Activated naive CD4-positive, alpha-beta T cell treated with anti-CD3 and anti-CD28 coated beads for 36 hours (primary cell): ENCODE measurements around the gene CSRNP3. TPM values are rescaled to one million over a fixed set of nuclear protein-coding genes. Genes with fewer than 3 reads are reported as not detected.

Experiments used
- CTCF ChIA-PET: fragments of 350-600 bp; sonication (Branson Sonifier 250); formaldehyde crosslinking; loops from one replicate; lab custom pipeline; 2021; ENCODE audit warnings: antibody characterized with exemption; lab: Charles Lee
- DNase-seq: peaks from one replicate; pipeline ENCODE4 v3.0.0-alpha.2; 2020
- H3K27ac Mint-ChIP-seq: one replicate; pipeline ENCODE4 v1.8.0; 2021; ENCODE audit warnings: mild to moderate bottlenecking, mixed read lengths
- H3K27me3 Mint-ChIP-seq: one replicate; pipeline ENCODE4 v1.8.0; 2021; ENCODE audit warnings: low read depth, mixed read lengths
- H3K36me3 Mint-ChIP-seq: one replicate; pipeline ENCODE4 v1.8.0; 2021; ENCODE audit warnings: low read depth, mixed read lengths
- H3K4me1 Mint-ChIP-seq: one replicate; pipeline ENCODE4 v1.8.0; 2021; ENCODE audit warnings: low read depth, mixed read lengths
- H3K4me3 Mint-ChIP-seq: one replicate; pipeline ENCODE4 v1.8.0; 2021; ENCODE audit warnings: mild to moderate bottlenecking, moderate library complexity, mixed read lengths
- H3K9me3 Mint-ChIP-seq: one replicate; pipeline ENCODE4 v1.8.0; 2021; ENCODE audit warnings: mixed read lengths
- intact Hi-C: fragments of 100-400 bp; cut with micrococcal nuclease; formaldehyde crosslinking; loops from one replicate; pipeline ENCODE4 v1.15.1; 2023
- total RNA-seq, 2 experiments: library from RNA; stranded (reverse); gene quantifications; one replicate each; pipeline ENCODE4 v1.2.3, GENCODE V29; 2021

The CSRNP3 gene
- total RNA-seq, 2 experiments from 2014 or later, result not detected

- DNase-seq, result no peak
- Mint-ChIP-seq H3K27me3 (no peaks in the 10 kb centered on the region), H3K4me3 (no peak overlapping the region), H3K36me3 (no peaks in the 10 kb centered on the region), H3K9me3 (no peaks in the 10 kb centered on the region), H3K27ac (no peak overlapping the region), H3K4me1 (peaks cover 19% of the 10 kb centered on the region)
- CTCF ChIA-PET, result interaction anchor here (1.2 kb wide), 1 partner anchor 43 kb away, joined by 3 read pairs; no protein-coding TSS in a partner anchor
- intact Hi-C loops, result loop anchor here (5.0 kb wide), 2 partner anchors 349 to 429 kb away; partner anchors contain the start of gene GALNT3
These were observed 26.0 kb upstream of the CSRNP3 start for GRCh38 chr2:165443511-165443910.

DNA sequence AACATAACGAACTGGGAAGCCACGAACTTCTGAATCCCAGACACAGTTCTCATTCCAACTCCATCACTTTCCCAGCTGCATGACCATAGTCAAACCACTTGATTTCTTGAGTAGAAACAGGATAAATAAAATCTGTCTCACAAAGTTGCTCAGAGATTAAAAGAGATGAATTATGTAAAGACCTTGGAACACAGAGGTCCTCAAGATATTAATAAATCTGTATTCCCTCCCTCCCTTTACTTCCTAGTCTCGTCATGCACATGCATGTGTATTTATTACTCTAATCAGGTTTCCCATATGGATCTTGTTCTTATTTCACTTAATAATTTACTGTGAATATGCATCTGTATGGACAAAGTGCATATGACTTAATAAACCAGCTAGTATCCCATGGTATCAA is 21.1 kb upstream of the CSRNP3 start:
- Mint-ChIP-seq H3K4me3 (no peak overlapping the region), H3K4me1 (peaks cover 9% of the 10 kb centered on the region), H3K27ac (no peak overlapping the region), H3K36me3 (no peaks in the 10 kb centered on the region), H3K27me3 (peaks cover 5% of the 10 kb centered on the region), H3K9me3 (no peaks in the 10 kb centered on the region)
- no peak for DNase-seq
- intact Hi-C loops, result no loop called here
- CTCF ChIA-PET, result no interaction called here

- no peak overlapping the region for H3K27ac Mint-ChIP-seq
- no peak for DNase-seq
- no peaks in the 10 kb centered on the region for H3K36me3 Mint-ChIP-seq
- no peak overlapping the region for H3K4me3 Mint-ChIP-seq
- no peaks in the 10 kb centered on the region for H3K4me1 Mint-ChIP-seq
- intact Hi-C loops, result loop anchor here (1.0 kb wide), 1 partner anchor 424 kb away; no protein-coding TSS in a partner anchor
- no peaks in the 10 kb centered on the region for H3K9me3 Mint-ChIP-seq
- CTCF ChIA-PET, result interaction anchor here (0.9 kb wide), 1 partner anchor 10 kb away, joined by 5 read pairs; no protein-coding TSS in a partner anchor
- peaks cover 10% of the 10 kb centered on the region for H3K27me3 Mint-ChIP-seq
These were observed 19.3 kb upstream of the CSRNP3 start for GRCh38 chr2:165450156-165450555.

DNA sequence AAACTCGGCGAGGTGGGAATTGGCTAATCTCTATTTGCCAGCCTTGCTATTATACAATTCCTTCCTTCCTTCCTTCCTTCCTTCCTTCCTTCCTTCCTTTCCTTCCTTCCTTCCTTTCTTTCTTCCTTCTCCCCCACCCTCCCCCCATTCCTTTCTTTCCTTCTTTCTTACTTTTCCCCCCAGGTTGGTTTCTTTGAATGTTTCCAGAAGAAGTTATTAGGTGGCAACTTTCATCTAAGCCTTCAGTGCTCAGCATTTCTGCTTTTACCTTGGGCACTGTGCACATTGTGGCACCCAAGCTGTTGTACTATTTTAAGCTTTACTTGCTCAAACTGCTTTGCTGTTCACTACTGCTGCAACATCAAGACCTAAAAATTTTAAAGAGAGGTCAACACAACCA is 17.2 kb upstream of the CSRNP3 start:
- Mint-ChIP-seq H3K4me3 (no peak overlapping the region), H3K27ac (no peak overlapping the region), H3K9me3 (no peaks in the 10 kb centered on the region), H3K36me3 (no peaks in the 10 kb centered on the region), H3K27me3 (peaks cover 10% of the 10 kb centered on the region), H3K4me1 (no peaks in the 10 kb centered on the region)
- intact Hi-C loops, result no loop called here
- CTCF ChIA-PET, result no interaction called here
- DNase-seq, result no peak

GRCh38 chr2:165453561-165454094 is 15.9 kb upstream of the CSRNP3 start:
- DNase-seq, result no peak
- Mint-ChIP-seq H3K4me3 (no peak overlapping the region), H3K4me1 (no peaks in the 10 kb centered on the region), H3K27me3 (peaks cover 11% of the 10 kb centered on the region), H3K36me3 (no peaks in the 10 kb centered on the region), H3K27ac (no peak overlapping the region), H3K9me3 (no peaks in the 10 kb centered on the region)
- CTCF ChIA-PET, result no interaction called here
- intact Hi-C loops, result no loop called here

DNA sequence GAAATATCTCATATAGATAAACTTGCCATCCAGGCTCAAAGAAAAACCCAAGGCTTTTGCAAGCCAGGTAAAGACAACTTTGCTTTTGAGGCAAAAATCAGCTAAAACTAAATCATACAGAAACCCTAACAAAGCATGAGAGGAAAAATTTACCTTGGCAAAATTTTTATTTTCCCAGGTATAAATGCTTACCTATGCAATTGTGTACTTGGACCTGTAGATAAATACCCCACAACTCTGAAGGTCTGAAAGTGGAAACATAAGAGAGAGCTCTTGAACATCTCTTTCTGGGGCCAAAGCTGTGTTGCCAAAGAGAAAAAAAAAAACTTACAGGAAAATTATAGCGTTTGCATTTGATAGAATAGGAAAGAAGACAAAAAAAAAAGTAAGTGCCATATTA is 14.6 kb upstream of the CSRNP3 start:
- Mint-ChIP-seq H3K27me3 (peaks cover 12% of the 10 kb centered on the region), H3K4me3 (no peak overlapping the region), H3K27ac (no peak overlapping the region), H3K9me3 (no peaks in the 10 kb centered on the region), H3K36me3 (no peaks in the 10 kb centered on the region), H3K4me1 (no peaks in the 10 kb centered on the region)
- CTCF ChIA-PET, result no interaction called here
- no peak for DNase-seq
- intact Hi-C loops, result no loop called here

GRCh38 chr2:165456027-165456426 is 13.5 kb upstream of the CSRNP3 start:
- Mint-ChIP-seq H3K36me3 (no peaks in the 10 kb centered on the region), H3K9me3 (no peaks in the 10 kb centered on the region), H3K27me3 (peaks cover 12% of the 10 kb centered on the region), H3K4me3 (no peak overlapping the region), H3K4me1 (no peaks in the 10 kb centered on the region), H3K27ac (no peak overlapping the region)
- intact Hi-C loops, result no loop called here
- CTCF ChIA-PET, result no interaction called here
- no peak for DNase-seq

DNA sequence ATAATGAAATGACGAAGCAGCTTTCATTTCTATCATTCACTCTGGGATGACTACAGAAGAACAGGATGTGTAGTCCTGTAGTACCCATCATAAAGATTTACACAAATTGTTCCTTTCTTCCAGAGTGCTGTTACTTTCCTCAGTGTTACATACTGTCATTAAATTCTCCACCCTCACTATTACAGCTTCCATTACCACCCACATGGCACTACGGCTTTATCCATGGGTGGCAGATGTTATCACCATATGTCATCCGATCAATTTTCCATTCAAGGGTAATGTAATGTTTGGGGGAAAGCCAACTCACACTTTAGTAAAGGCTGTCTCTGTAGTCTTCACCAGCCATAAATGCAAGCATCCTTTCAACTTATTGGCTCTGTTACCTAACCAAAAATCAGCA is 7.1 kb upstream of the CSRNP3 start:
- intact Hi-C loops, result no loop called here
- Mint-ChIP-seq H3K27me3 (peaks cover 6% of the 10 kb centered on the region), H3K27ac (no peak overlapping the region), H3K4me1 (no peaks in the 10 kb centered on the region), H3K4me3 (no peak overlapping the region), H3K36me3 (no peaks in the 10 kb centered on the region), H3K9me3 (no peaks in the 10 kb centered on the region)
- no peak for DNase-seq
- CTCF ChIA-PET, result interaction anchor here (0.7 kb wide), 1 partner anchor 412 kb away, joined by 3 read pairs; no protein-coding TSS in a partner anchor

DNA sequence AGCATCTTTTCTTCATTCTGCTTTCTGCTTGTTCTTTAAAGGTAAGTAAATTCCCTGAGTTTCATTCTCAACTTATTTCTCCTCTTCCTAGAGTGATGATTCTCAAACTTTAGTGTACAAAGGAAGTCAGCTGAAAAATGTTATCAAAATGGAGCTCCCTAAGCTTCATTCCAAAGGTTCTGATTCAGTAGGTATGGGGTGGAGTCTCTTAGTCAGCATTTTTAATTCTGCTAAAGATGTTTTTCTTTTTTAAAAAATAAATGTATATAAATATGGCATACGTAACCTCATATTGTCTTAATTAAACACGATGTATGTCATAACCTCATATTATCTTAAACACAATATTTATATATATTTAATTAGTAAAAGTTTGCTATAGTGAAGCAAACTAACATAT is 3.1 kb upstream of the CSRNP3 start:
- intact Hi-C loops, result no loop called here
- H3K27me3 Mint-ChIP-seq, result peaks cover 12% of the 10 kb centered on the region
- DNase-seq, result no peak
- CTCF ChIA-PET, result interaction anchor here (0.6 kb wide), 1 partner anchor 19 kb away, joined by 3 read pairs; no protein-coding TSS in a partner anchor
- H3K36me3 Mint-ChIP-seq, result no peaks in the 10 kb centered on the region
- H3K27ac Mint-ChIP-seq, result no peak overlapping the region
- no peaks in the 10 kb centered on the region for H3K9me3 Mint-ChIP-seq
- no peaks in the 10 kb centered on the region for H3K4me1 Mint-ChIP-seq
- no peak overlapping the region for H3K4me3 Mint-ChIP-seq

DNA sequence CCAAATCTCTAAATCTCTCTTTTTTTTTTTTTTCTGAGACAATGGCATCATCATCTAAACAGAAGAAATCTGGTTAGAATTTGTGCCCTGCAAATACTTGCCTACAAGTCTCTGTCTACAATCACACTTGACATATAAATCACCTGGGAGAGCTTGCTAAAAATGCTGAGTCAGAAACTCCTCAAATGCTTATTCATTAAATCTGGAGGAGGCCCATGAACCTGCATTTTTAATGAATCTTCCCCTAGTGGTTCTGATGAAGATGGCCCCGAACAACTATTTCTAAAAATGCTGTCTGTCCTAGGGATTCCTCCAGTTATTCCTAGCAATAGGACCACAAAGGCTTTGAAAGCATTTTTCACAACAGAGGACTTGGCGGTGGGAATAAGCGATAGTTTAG is 1.6 kb upstream of the CSRNP3 start:
- Mint-ChIP-seq H3K27me3 (peaks cover 12% of the 10 kb centered on the region), H3K4me3 (no peak overlapping the region), H3K4me1 (no peaks in the 10 kb centered on the region), H3K27ac (no peak overlapping the region), H3K36me3 (no peaks in the 10 kb centered on the region), H3K9me3 (no peaks in the 10 kb centered on the region)
- DNase-seq, result no peak
- intact Hi-C loops, result no loop called here
- CTCF ChIA-PET, result interaction anchor here (0.5 kb wide), 1 partner anchor 83 kb away, joined by 3 read pairs; no protein-coding TSS in a partner anchor

- H3K36me3 Mint-ChIP-seq, result no peaks in the 10 kb centered on the region
- intact Hi-C loops, result no loop called here
- no peaks in the 10 kb centered on the region for H3K4me1 Mint-ChIP-seq
- H3K27me3 Mint-ChIP-seq, result peaks cover 12% of the 10 kb centered on the region
- no peak for DNase-seq
- no peak overlapping the region for H3K4me3 Mint-ChIP-seq
- H3K27ac Mint-ChIP-seq, result no peak overlapping the region
- CTCF ChIA-PET, result no interaction called here
- H3K9me3 Mint-ChIP-seq, result no peaks in the 10 kb centered on the region
These were observed 863 bp downstream of the CSRNP3 start for GRCh38 chr2:165470361-165470760.

- H3K9me3 Mint-ChIP-seq, result no peaks in the 10 kb centered on the region
- no peak overlapping the region for H3K27ac Mint-ChIP-seq
- H3K27me3 Mint-ChIP-seq, result peaks cover 12% of the 10 kb centered on the region
- H3K4me3 Mint-ChIP-seq, result no peak overlapping the region
- H3K36me3 Mint-ChIP-seq, result no peaks in the 10 kb centered on the region
- DNase-seq, result no peak
- intact Hi-C loops, result no loop called here
- no peaks in the 10 kb centered on the region for H3K4me1 Mint-ChIP-seq
- CTCF ChIA-PET, result interaction anchor here (0.7 to 1.0 kb wide), 3 partner anchors 10 to 403 kb away, joined by 4 to 6 read pairs (median 5); no protein-coding TSS in a partner anchor
These were observed 2.0 kb downstream of the CSRNP3 start for GRCh38 chr2:165471349-165471950.

- CTCF ChIA-PET, result no interaction called here
- Mint-ChIP-seq H3K36me3 (no peaks in the 10 kb centered on the region), H3K27ac (no peak overlapping the region), H3K27me3 (peaks cover 8% of the 10 kb centered on the region), H3K4me1 (no peaks in the 10 kb centered on the region), H3K4me3 (no peak overlapping the region), H3K9me3 (no peaks in the 10 kb centered on the region)
- DNase-seq, result no peak
- intact Hi-C loops, result no loop called here
These were observed 3.4 kb downstream of the CSRNP3 start for GRCh38 chr2:165472922-165473321.
